PC-3 (cell line): ENCODE measurements around the gene PTPRH. TPM values are rescaled to one million over a fixed set of nuclear protein-coding genes. Genes with fewer than 3 reads are reported as not detected.

Source experiments
- ATAC-seq: fragments of 200-7000 bp; cut with Tn5 transposase; 2 replicates; pipeline ENCODE4 v1.9.1; 2020; ENCODE audit warnings: mild to moderate bottlenecking, moderate library complexity
- BruUV-seq: library from RNA; stranded (reverse); fragments of 400-500 nt; replicated peaks from 2 replicates; lab custom pipeline; 2021; lab: Mats Ljungman, UMichigan
- CTCF ChIA-PET: fragments of 300-600 bp; sonication (Branson Sonifier 250); formaldehyde crosslinking; loops from one replicate; lab custom pipeline; 2022; ENCODE audit warnings: antibody characterized with exemption; lab: Charles Lee
- POLR2A ChIA-PET: fragments of 300-600 bp; sonication (Branson Sonifier 250); formaldehyde crosslinking; loops from one replicate; lab custom pipeline; 2022; ENCODE audit warnings: antibody characterized with exemption; ENCODE audit not compliant: unreplicated experiment; lab: Charles Lee
- DNase-seq: peaks from one replicate; pipeline ENCODE4 v3.0.0-alpha.2; 2015
- H2AFZ ChIP-seq: fragments of 300-600 bp; sonication (generic); 2 replicates; pipeline ENCODE4 v1.6.0; 2016; ENCODE audit warnings: antibody characterized with exemption, low read length
- H3F3A ChIP-seq: fragments of 300-600 bp; sonication (generic); one replicate; pipeline ENCODE4 v1.6.0; 2017; ENCODE audit warnings: antibody characterized with exemption, low read length, control low read depth, mild to moderate bottlenecking; ENCODE audit not compliant: unreplicated experiment
- H3K27ac ChIP-seq: fragments of 300-600 bp; sonication (generic); 2 replicates; pipeline ENCODE4 v1.5.1; 2016; ENCODE audit warnings: mild to moderate bottlenecking, low read length
- H3K27me3 ChIP-seq: fragments of 300-600 bp; sonication (generic); 2 replicates; pipeline ENCODE4 v1.6.1; 2016; ENCODE audit warnings: low read length, mixed read lengths
- H3K36me3 ChIP-seq: fragments of 300-600 bp; sonication (generic); 2 replicates; pipeline ENCODE4 v1.6.1; 2016; ENCODE audit warnings: low read depth, mixed run types, low read length, mixed read lengths
- H3K4me1 ChIP-seq: fragments of 300-600 bp; sonication (generic); 2 replicates; pipeline ENCODE4 v1.5.1; 2016; ENCODE audit warnings: low read length; ENCODE audit not compliant: insufficient read depth
- H3K4me2 ChIP-seq: fragments of 300-600 bp; sonication (generic); 2 replicates; pipeline ENCODE4 v1.6.0; 2016; ENCODE audit warnings: low read length
- H3K4me3 ChIP-seq: fragments of 300-600 bp; sonication (generic); 2 replicates; pipeline ENCODE4 v1.5.1; 2016; ENCODE audit warnings: mild to moderate bottlenecking, low read length, mixed read lengths
- H3K79me2 ChIP-seq: fragments of 300-600 bp; sonication (generic); 2 replicates; pipeline ENCODE4 v1.6.1; 2017; ENCODE audit warnings: low read length, mixed read lengths
- H3K9ac ChIP-seq: fragments of 300-600 bp; sonication (generic); 2 replicates; pipeline ENCODE4 v1.6.0; 2016; ENCODE audit warnings: mild to moderate bottlenecking, low read length
- H3K9me2 ChIP-seq: fragments of 300-600 bp; sonication (generic); replicated peaks from 2 replicates; pipeline ENCODE4 v1.6.1; 2016; ENCODE audit warnings: mixed run types, low read length, mixed read lengths
- H3K9me3 ChIP-seq: fragments of 300-600 bp; sonication (generic); 2 replicates; pipeline ENCODE4 v1.6.1; 2016; ENCODE audit warnings: low read length, mixed read lengths
- H4K20me1 ChIP-seq: fragments of 300-600 bp; sonication (generic); 2 replicates; pipeline ENCODE4 v1.6.1; 2016; ENCODE audit warnings: low read length, mixed read lengths
- EZH2 ChIP-seq: fragments of 300-600 bp; sonication (generic); IDR thresholded peaks from one replicate; pipeline ENCODE4 v1.6.1; 2017; ENCODE audit warnings: antibody characterized with exemption, mild to moderate bottlenecking, low read length; ENCODE audit not compliant: unreplicated experiment
- EZH2phosphoT487 ChIP-seq: fragments of 300-600 bp; sonication (generic); IDR thresholded peaks from 2 replicates; pipeline ENCODE4 v1.6.1; 2018; ENCODE audit warnings: mild to moderate bottlenecking, antibody characterized with exemption, low read length, borderline replicate concordance
- intact Hi-C: fragments of 100-400 bp; cut with micrococcal nuclease; formaldehyde crosslinking; loops from 2 replicates; pipeline ENCODE4 v1.9.0; 2023
- total RNA-seq: library from RNA; depleted of rRNA; stranded (reverse); fragments of >200 nt; gene quantifications from 2 replicates; pipeline ENCODE4 v1.2.3, GENCODE V29; 2014
- TF ChIP-seq, protein P1 (sequence below): fragments of 300-600 bp; sonication (generic); conservative IDR thresholded peaks from 2 replicates; pipeline ENCODE4 v1.5.1; 2017; ENCODE audit warnings: antibody characterized with exemption, low read depth, mild to moderate bottlenecking, low read length

PTPRH gene
- total RNA-seq, 1 experiment from 2014 or later = 10.9 TPM

DNA sequence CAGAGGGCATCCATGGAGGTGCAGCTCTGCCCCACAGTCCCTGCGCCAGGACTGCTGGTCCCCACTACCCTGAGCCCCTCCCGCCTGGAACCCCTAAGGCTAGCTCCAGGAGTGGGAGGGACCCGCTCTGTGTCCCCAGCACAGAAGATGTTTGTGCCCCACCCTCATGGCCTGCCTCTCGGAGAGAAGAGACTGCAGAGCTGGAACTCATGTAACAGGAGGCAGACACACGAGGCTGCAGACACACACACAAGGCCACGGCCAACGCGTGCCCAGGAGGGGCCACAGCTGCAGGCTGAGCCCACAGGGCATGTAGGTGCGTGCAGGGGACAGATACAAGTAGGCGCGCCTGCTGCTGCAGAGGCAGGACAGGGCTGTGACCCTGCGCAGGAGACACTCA lies 29.7 kb upstream of the PTPRH start:
- no peak overlapping the region for H3K4me2 ChIP-seq
- no peaks in the 10 kb centered on the region for H3K9me3 ChIP-seq
- ATAC-seq = no peak
- intact Hi-C loops = no loop called here
- no TSS peak for BruUV-seq
- H3K9me2 ChIP-seq = no peaks in the 10 kb centered on the region
- H3K79me2 ChIP-seq = no peaks in the 10 kb centered on the region
- H3K27ac ChIP-seq = no peak overlapping the region
- TF ChIP-seq EZH2phosphoT487 = no peak
- no peak for TF ChIP-seq EZH2
- TF ChIP-seq, protein P1, sequence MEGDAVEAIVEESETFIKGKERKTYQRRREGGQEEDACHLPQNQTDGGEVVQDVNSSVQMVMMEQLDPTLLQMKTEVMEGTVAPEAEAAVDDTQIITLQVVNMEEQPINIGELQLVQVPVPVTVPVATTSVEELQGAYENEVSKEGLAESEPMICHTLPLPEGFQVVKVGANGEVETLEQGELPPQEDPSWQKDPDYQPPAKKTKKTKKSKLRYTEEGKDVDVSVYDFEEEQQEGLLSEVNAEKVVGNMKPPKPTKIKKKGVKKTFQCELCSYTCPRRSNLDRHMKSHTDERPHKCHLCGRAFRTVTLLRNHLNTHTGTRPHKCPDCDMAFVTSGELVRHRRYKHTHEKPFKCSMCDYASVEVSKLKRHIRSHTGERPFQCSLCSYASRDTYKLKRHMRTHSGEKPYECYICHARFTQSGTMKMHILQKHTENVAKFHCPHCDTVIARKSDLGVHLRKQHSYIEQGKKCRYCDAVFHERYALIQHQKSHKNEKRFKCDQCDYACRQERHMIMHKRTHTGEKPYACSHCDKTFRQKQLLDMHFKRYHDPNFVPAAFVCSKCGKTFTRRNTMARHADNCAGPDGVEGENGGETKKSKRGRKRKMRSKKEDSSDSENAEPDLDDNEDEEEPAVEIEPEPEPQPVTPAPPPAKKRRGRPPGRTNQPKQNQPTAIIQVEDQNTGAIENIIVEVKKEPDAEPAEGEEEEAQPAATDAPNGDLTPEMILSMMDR = no peak
- no peaks in the 10 kb centered on the region for H3F3A ChIP-seq
- H3K27me3 ChIP-seq = no peaks in the 10 kb centered on the region
- H3K4me1 ChIP-seq = no peaks in the 10 kb centered on the region
- POLR2A ChIA-PET = no interaction called here
- no peak overlapping the region for H3K9ac ChIP-seq
- no peaks in the 10 kb centered on the region for H4K20me1 ChIP-seq
- CTCF ChIA-PET = no interaction called here
- no peak overlapping the region for H3K4me3 ChIP-seq
- H2AFZ ChIP-seq = no peak overlapping the region
- no peak for DNase-seq
- peaks cover 73% of the 10 kb centered on the region for H3K36me3 ChIP-seq

DNA sequence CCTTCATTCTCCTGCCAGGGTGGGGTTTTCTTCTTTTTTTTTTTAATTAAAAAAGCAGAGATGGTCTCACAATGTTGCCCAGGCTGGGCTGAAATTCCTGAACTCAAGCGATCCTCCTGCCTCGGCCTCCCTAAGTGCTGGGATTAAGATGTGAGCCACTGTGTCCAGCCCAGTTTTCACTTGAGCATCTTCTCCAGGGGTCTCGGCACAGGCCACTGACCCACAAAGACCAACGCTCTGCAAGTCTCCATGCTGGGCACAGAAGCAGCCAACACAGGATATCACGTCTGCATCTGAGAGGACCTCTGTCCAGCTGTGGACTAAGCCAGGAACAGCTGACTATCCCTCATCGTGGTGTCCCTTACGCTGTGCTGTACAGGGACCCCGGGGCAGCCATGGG lies 28.7 kb upstream of the PTPRH start:
- H2AFZ ChIP-seq = no peak overlapping the region
- intact Hi-C loops = no loop called here
- no peak for TF ChIP-seq EZH2
- no peak for TF ChIP-seq EZH2phosphoT487
- TF ChIP-seq, protein P1 = no peak
- peaks cover 70% of the 10 kb centered on the region for H3K36me3 ChIP-seq
- no peaks in the 10 kb centered on the region for H3K79me2 ChIP-seq
- H3K9me2 ChIP-seq = no peaks in the 10 kb centered on the region
- CTCF ChIA-PET = no interaction called here
- no peak overlapping the region for H3K9ac ChIP-seq
- H3F3A ChIP-seq = no peaks in the 10 kb centered on the region
- no peaks in the 10 kb centered on the region for H3K9me3 ChIP-seq
- H3K4me1 ChIP-seq = no peaks in the 10 kb centered on the region
- H3K4me3 ChIP-seq = no peak overlapping the region
- DNase-seq (no peak), ATAC-seq (no peak)
- no peak overlapping the region for H3K4me2 ChIP-seq
- H3K27ac ChIP-seq = no peak overlapping the region
- BruUV-seq = no TSS peak
- H4K20me1 ChIP-seq = 0 out of 2 replicates have a peak, but pooled peaks cover 3% of the 10 kb centered on the region
- H3K27me3 ChIP-seq = no peaks in the 10 kb centered on the region
- POLR2A ChIA-PET = no interaction called here

DNA sequence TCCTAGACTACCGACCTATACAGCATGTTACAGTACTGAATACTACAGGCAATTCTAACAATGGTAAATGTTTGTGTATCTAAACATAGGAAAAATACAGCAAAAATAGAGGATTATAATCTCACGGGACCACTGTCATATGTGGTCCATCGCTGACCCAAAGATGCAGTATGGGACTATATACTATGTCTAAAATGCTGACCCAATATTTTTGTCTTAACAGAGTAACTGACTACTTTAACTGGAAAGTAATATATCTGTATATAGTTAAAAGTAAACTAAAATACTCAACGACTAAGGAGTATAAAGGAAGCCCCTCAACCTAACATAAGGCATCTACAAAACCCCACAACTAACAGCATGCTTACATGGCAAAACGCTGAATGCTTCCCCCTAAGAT lies 23.7 kb upstream of the PTPRH start:
- no peaks in the 10 kb centered on the region for H3K4me1 ChIP-seq
- 0 out of 2 replicates have a peak, but pooled peaks cover 8% of the 10 kb centered on the region for H4K20me1 ChIP-seq
- ATAC-seq = no peak
- H3F3A ChIP-seq = no peaks in the 10 kb centered on the region
- no peaks in the 10 kb centered on the region for H3K9me3 ChIP-seq
- CTCF ChIA-PET = no interaction called here
- no peak overlapping the region for H3K9ac ChIP-seq
- H3K79me2 ChIP-seq = no peaks in the 10 kb centered on the region
- H3K27me3 ChIP-seq = no peaks in the 10 kb centered on the region
- POLR2A ChIA-PET = no interaction called here
- no peak for DNase-seq
- no peak overlapping the region for H2AFZ ChIP-seq
- no peak for TF ChIP-seq EZH2phosphoT487
- TF ChIP-seq, protein P1 = no peak
- TF ChIP-seq EZH2 = no peak
- intact Hi-C loops = no loop called here
- H3K27ac ChIP-seq = no peak overlapping the region
- BruUV-seq = no TSS peak
- no peak overlapping the region for H3K4me3 ChIP-seq
- no peaks in the 10 kb centered on the region for H3K9me2 ChIP-seq
- no peak overlapping the region for H3K4me2 ChIP-seq
- peaks cover 50% of the 10 kb centered on the region for H3K36me3 ChIP-seq
